ENCODE data around the gene CSH2. TPM values are rescaled to one million over a fixed set of nuclear protein-coding genes. Genes with fewer than 3 reads are reported as not detected.

The CSH2 gene
- total and polyA plus RNA-seq, 8 donors, result not detected

GRCh38 chr17:63837480-63837879 is 36.0 kb downstream of the CSH2 start:
- WGBS, 5 donors, result 75 to 86% (median 78%) methylated on average over 9 to 12 of the region's 12 CpGs
- no peaks in the 10 kb centered on the region for H3K9me3 ChIP-seq
- H3K4me3 ChIP-seq, result peak overlapping the region in 2 of 4 donors; percentile 2 to 42
- H3K27ac ChIP-seq, result peak overlapping the region; percentile 69 to 97 (median 95)
- TF ChIP-seq POLR2AphosphoS5 (IDR thresholded peaks at IDR 0.05), result no peak
- TF ChIP-seq POLR2A (IDR thresholded peaks at IDR 0.05), result no peak
- TF ChIP-seq, protein P1, sequence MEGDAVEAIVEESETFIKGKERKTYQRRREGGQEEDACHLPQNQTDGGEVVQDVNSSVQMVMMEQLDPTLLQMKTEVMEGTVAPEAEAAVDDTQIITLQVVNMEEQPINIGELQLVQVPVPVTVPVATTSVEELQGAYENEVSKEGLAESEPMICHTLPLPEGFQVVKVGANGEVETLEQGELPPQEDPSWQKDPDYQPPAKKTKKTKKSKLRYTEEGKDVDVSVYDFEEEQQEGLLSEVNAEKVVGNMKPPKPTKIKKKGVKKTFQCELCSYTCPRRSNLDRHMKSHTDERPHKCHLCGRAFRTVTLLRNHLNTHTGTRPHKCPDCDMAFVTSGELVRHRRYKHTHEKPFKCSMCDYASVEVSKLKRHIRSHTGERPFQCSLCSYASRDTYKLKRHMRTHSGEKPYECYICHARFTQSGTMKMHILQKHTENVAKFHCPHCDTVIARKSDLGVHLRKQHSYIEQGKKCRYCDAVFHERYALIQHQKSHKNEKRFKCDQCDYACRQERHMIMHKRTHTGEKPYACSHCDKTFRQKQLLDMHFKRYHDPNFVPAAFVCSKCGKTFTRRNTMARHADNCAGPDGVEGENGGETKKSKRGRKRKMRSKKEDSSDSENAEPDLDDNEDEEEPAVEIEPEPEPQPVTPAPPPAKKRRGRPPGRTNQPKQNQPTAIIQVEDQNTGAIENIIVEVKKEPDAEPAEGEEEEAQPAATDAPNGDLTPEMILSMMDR (IDR thresholded peaks at IDR 0.05), result no peak
- no peak for TF ChIP-seq EP300 (IDR thresholded peaks at IDR 0.05)
- no peak for DNase-seq
- intact Hi-C loops (cut with DNase I; ENCODE audit: low total_unique reads), result no loop called here
- peaks cover 54 to 69% (median 64%) of the 10 kb centered on the region in 4 donors for H3K4me1 ChIP-seq
- no peaks in the 10 kb centered on the region for H3K27me3 ChIP-seq
- H3K36me3 ChIP-seq, result peaks cover 44 to 55% (median 53%) of the 10 kb centered on the region in 4 donors

- Histone ChIP-seq H3K4me3 (no peak overlapping the region), H3K27me3 (no peaks in the 10 kb centered on the region), H3K27ac (peak overlapping the region in 3 of 5 donors; percentile 95 to 97 (median 96)), H3K36me3 (peaks cover 50 to 61% (median 59%) of the 10 kb centered on the region in 4 donors), H3K9me3 (no peaks in the 10 kb centered on the region), H3K4me1 (peaks cover 54 to 69% (median 62%) of the 10 kb centered on the region in 4 donors)
- DNase-seq, result no peak
- WGBS, 5 donors, result 90 to 98% (median 93%) methylated on average over 7 of the region's 7 CpGs
- TF ChIP-seq POLR2A (IDR thresholded peaks at IDR 0.05) (no peak), POLR2AphosphoS5 (IDR thresholded peaks at IDR 0.05) (no peak), EP300 (IDR thresholded peaks at IDR 0.05) (no peak)
- TF ChIP-seq, protein P1 (IDR thresholded peaks at IDR 0.05), result no peak
- intact Hi-C loops (cut with DNase I; ENCODE audit: low total_unique reads), result no loop called here
Observed at GRCh38 chr17:63836811-63837210, 36.7 kb downstream of the CSH2 start.

DNA sequence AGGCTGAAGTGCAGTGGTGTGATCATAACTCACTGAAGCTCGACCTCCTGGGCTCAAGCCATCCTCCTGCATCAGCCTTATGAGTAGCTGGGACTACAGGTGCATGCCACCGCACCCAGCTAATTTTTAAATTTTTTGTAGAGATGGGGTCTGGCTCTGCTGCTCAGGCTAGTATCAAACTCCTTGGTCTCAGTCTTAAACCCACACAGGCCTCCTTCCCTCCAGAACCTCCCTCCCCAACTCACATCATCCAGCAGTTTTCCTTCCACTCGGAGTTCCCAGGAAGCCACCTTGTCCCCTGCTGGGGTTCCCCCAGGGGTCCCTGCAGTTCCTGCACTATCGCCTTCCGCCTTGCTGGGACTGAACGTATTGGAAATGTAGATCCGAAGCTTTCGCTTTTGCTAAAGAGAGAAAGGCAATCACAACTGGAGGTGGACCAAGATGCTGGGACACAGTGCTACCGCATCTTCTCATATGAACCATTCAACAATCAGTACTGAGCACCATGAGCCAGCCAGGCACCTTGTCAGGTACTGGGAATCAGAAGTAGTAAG is 38.2 kb downstream of the CSH2 start:
- Histone ChIP-seq H3K4me1 (peaks cover 39 to 60% (median 48%) of the 10 kb centered on the region in 4 donors), H3K27ac (peak overlapping the region in 4 of 5 donors; percentile 11 to 53 (median 30)), H3K36me3 (peaks cover 66 to 77% (median 75%) of the 10 kb centered on the region in 4 donors), H3K9me3 (no peaks in the 10 kb centered on the region), H3K4me3 (no peak overlapping the region), H3K27me3 (no peaks in the 10 kb centered on the region)
- intact Hi-C loops (cut with DNase I; ENCODE audit: low total_unique reads), result no loop called here
- DNase-seq, result no peak
- WGBS, 5 donors, result 85 to 87% (median 87%) methylated on average over 9 of the region's 9 CpGs
- TF ChIP-seq POLR2AphosphoS5 (IDR thresholded peaks at IDR 0.05) (no peak), POLR2A (IDR thresholded peaks at IDR 0.05) (no peak), EP300 (IDR thresholded peaks at IDR 0.05) (no peak)
- TF ChIP-seq, protein P1 (IDR thresholded peaks at IDR 0.05), result no peak

DNA sequence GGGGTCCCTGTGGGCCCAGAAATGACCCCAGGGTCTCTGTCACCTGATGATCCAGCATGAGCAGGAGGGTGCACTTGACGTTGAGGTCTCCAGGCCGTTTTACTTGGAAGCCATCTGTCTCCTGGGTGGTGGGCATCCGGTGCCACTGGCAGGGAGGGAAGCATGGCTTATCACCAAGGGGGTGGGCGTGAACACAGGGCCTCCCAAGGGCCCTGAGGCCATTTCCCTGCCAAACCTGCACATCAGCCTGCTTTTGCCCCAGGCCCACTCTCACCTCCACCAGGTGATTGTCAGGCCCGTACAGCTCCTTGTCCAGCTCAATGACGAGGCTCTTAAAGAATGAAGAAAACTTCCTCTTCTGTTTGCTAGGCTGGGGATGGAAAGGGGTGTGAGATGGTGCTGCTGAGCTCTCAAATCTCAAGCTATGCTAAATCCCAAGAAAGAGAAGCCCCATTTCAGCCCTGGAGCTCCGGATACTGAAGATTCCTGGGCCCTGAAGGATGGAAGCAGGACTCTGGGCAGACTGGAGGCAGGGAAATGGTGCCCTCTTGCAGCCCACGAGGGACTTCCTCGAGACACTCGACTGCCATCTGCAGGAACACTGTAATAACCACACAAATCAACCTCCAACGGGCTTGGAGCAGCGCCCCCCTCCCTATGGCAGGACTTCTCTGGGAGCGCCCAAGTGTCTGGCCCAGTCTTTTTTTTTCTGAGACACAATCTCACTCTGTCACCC is 38.9 kb downstream of the CSH2 start:
- TF ChIP-seq, protein P1 (IDR thresholded peaks at IDR 0.05), result peak in 4 of 7 experiments; percentile 25 to 44 (median 34)
- TF ChIP-seq POLR2A (IDR thresholded peaks at IDR 0.05), result no peak
- no peak for TF ChIP-seq EP300 (IDR thresholded peaks at IDR 0.05)
- TF ChIP-seq POLR2AphosphoS5 (IDR thresholded peaks at IDR 0.05), result peak in 1 of 3 donors; percentile 42
- peaks cover 33 to 57% (median 44%) of the 10 kb centered on the region in 4 donors for H3K4me1 ChIP-seq
- peaks cover 72 to 84% (median 82%) of the 10 kb centered on the region in 4 donors for H3K36me3 ChIP-seq
- DNase-seq, result peak; percentile 38 to 89
- no peaks in the 10 kb centered on the region for H3K9me3 ChIP-seq
- 32 to 41% (median 39%) methylated on average over 11 to 13 of the region's 13 CpGs for WGBS, 5 donors
- intact Hi-C loops (cut with DNase I; ENCODE audit: low total_unique reads), result no loop called here
- H3K27me3 ChIP-seq, result no peaks in the 10 kb centered on the region
- H3K27ac ChIP-seq, result peak overlapping the region in 4 of 5 donors; percentile 11 to 53 (median 32)
- H3K4me3 ChIP-seq, result no peak overlapping the region
